AG04450 (cell line): ENCODE measurements around the gene LRP8. TPM values are rescaled to one million over a fixed set of nuclear protein-coding genes. Genes with fewer than 3 reads are reported as not detected.

Experiments used
- CTCF ChIA-PET: fragments of 300-600, 350-600 bp; formaldehyde crosslinking; extraction: SDS; loops from one replicate; lab custom pipeline; 2022; ENCODE audit warnings: antibody characterized with exemption, inconsistent platforms; lab: Charles Lee
- POLR2A ChIA-PET: fragments of 350-600 bp; formaldehyde crosslinking; extraction: SDS; loops from one replicate; lab custom pipeline; 2021; ENCODE audit warnings: antibody characterized with exemption, inconsistent platforms; lab: Yijun Ruan, JAX
- DNase-seq: peaks from one replicate; pipeline ENCODE4 v3.0.0-alpha.2; 2011; ENCODE audit warnings: low read depth, low spot score
- H3K27ac ChIP-seq: one replicate; pipeline ENCODE4 v1.5.1; 2012; ENCODE audit warnings: low read depth, low read length, control low read depth
- H3K27me3 ChIP-seq: one replicate; pipeline ENCODE4 v1.6.0; 2012; ENCODE audit warnings: low read length; ENCODE audit not compliant: control insufficient read depth, insufficient read depth
- H3K4me3 ChIP-seq: 2 replicates; pipeline ENCODE4 v1.5.1; 2011; ENCODE audit warnings: mild to moderate bottlenecking, low read depth, low read length, control low read depth
- H3K9me3 ChIP-seq: 2 replicates; pipeline ENCODE4 v1.5.1; 2012; ENCODE audit warnings: low read length; ENCODE audit not compliant: control insufficient read depth, insufficient read depth
- CTCF ChIP-seq: IDR thresholded peaks from 2 replicates; pipeline ENCODE4 v1.5.1; 2011; ENCODE audit warnings: low read depth, low read length, control low read depth, inconsistent platforms
- polyA plus RNA-seq: library from polyadenylated mRNA; depleted of rRNA; stranded (reverse); fragments of >200 nt; gene quantifications from 2 replicates; pipeline ENCODE4 v1.2.3, GENCODE V29; 2011

LRP8 gene
- polyA plus RNA-seq, 1 experiment, result 5.0 TPM

- POLR2A ChIA-PET, result no interaction called here
- CTCF ChIA-PET, result no interaction called here
These were observed 3.5 kb downstream of the LRP8 start for GRCh38 chr1:53324321-53324720.

GRCh38 chr1:53323316-53323715, 4.6 kb downstream of the LRP8 start:
- Histone ChIP-seq H3K9me3 (no peaks in the 10 kb centered on the region; the same call in 1 of the 2 replicates), H3K4me3 (no peak overlapping the region), H3K27ac (no peak overlapping the region), H3K27me3 (no peaks in the 10 kb centered on the region)
- TF ChIP-seq CTCF, result no peak
- CTCF ChIA-PET, result interaction anchor here (0.6 kb wide), 1 partner anchor 632 kb away, joined by 3 read pairs; no protein-coding TSS in a partner anchor
- no peak for DNase-seq
- POLR2A ChIA-PET, result no interaction called here

More at GRCh38 chr1:53324321-53324720, 3.5 kb downstream of the LRP8 start:
- no peak overlapping the region for H3K4me3 ChIP-seq
- H3K9me3 ChIP-seq, result no peaks in the 10 kb centered on the region; the same call in 1 of the 2 replicates
- H3K27ac ChIP-seq, result no peak overlapping the region
- H3K27me3 ChIP-seq, result no peaks in the 10 kb centered on the region
- no peak for DNase-seq
- TF ChIP-seq CTCF, result no peak

- no peak for DNase-seq
- no peak for TF ChIP-seq CTCF
- POLR2A ChIA-PET, result no interaction called here
- CTCF ChIA-PET, result no interaction called here
- Histone ChIP-seq H3K4me3 (no peak overlapping the region), H3K27ac (no peak overlapping the region), H3K27me3 (no peaks in the 10 kb centered on the region), H3K9me3 (no peaks in the 10 kb centered on the region; the same call in 1 of the 2 replicates)
These were observed 5.9 kb downstream of the LRP8 start for GRCh38 chr1:53321776-53322602.

GRCh38 chr1:53321366-53321765, 6.5 kb downstream of the LRP8 start:
- POLR2A ChIA-PET, result no interaction called here
- Histone ChIP-seq H3K27ac (no peak overlapping the region), H3K4me3 (no peak overlapping the region), H3K9me3 (no peaks in the 10 kb centered on the region), H3K27me3 (no peaks in the 10 kb centered on the region)
- peak; percentile 42 for TF ChIP-seq CTCF
- CTCF ChIA-PET, result no interaction called here
- no peak for DNase-seq

- H3K27ac ChIP-seq, result no peak overlapping the region
- no peak for DNase-seq
- no peak overlapping the region for H3K4me3 ChIP-seq
- no peak for TF ChIP-seq CTCF
- no peaks in the 10 kb centered on the region for H3K27me3 ChIP-seq
- ChIA-PET POLR2A (no interaction called here), CTCF (no interaction called here)
- no peaks in the 10 kb centered on the region for H3K9me3 ChIP-seq
These were observed 7.2 kb downstream of the LRP8 start for GRCh38 chr1:53320646-53321045.
